ENCODE measurements around the gene EGFR.

DNA sequence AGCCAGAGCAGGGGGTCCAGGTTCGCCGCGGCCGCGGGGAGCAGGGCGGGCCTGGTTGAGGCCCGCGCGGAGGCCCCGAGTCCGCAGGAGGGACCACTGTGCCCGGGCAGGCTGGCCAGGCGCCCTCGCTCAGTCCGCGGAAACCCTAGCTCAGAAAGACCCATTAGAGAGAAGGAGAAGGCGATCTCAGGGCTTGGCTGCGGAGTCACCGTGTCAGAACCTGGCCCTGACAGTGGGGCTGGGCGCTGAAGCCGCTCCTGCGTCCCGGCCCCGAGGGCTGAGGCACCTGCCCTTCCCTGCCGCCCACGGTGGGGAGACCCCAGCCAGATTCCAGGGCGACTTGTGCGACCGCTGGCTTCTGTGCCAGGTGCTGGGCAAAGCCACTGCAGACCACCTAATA lies 14.2 kb upstream of the EGFR start:
- TF ChIP-seq, protein P1, sequence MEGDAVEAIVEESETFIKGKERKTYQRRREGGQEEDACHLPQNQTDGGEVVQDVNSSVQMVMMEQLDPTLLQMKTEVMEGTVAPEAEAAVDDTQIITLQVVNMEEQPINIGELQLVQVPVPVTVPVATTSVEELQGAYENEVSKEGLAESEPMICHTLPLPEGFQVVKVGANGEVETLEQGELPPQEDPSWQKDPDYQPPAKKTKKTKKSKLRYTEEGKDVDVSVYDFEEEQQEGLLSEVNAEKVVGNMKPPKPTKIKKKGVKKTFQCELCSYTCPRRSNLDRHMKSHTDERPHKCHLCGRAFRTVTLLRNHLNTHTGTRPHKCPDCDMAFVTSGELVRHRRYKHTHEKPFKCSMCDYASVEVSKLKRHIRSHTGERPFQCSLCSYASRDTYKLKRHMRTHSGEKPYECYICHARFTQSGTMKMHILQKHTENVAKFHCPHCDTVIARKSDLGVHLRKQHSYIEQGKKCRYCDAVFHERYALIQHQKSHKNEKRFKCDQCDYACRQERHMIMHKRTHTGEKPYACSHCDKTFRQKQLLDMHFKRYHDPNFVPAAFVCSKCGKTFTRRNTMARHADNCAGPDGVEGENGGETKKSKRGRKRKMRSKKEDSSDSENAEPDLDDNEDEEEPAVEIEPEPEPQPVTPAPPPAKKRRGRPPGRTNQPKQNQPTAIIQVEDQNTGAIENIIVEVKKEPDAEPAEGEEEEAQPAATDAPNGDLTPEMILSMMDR (IDR thresholded peaks at IDR 0.05; ENCODE audit: low read length), result no peak
- TF ChIP-seq EZH2 (optimal IDR thresholded peaks at IDR 0.05; ENCODE audit: low read depth, low read length), result no peak
